NCI-H345 treated with DMSO at 0.1 percent for 48 hours (cell line): ENCODE results near the gene DOK3.
A peak's percentile ranks its signal among the peaks of the same experiment; 100 is the strongest.

Source experiments
- DNase-seq: peaks from one replicate; lab custom pipeline; 2025; ENCODE audit not compliant: unreplicated experiment; lab: John Stamatoyannopoulos, UW

The DOK3 gene

DNA sequence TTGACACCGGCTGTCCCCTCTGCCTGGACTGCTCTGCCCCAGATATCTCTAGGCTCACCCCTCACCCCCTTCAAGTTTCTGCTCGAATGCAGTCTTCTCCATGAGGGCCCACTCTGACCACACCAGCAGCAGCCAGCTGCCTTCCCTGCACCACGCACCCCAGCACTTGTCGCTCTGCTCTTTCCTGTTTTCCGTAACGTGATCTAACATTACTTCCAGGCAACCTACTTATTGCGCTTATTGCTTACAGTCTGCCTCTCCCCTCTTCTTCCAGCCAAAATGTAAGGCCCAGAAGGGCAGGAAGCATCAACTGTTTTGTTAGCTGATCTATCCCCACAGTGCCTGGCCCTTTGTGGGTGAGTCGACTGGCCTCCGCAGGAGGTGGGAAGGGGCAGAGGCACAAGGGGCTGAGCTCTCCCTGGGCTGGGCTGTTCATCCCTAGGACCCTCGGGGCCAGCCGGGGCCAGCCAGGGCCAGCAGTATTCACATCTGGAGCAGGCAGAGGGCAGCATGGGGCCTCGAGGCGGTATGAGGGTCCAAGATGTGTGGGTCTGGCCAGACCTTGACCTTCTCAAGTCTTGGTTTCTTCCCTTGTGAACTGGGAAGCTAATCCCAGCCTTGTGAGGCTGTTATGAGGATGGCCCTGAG is 24.6 kb downstream of the DOK3 start:
- no peak for DNase-seq

DNA sequence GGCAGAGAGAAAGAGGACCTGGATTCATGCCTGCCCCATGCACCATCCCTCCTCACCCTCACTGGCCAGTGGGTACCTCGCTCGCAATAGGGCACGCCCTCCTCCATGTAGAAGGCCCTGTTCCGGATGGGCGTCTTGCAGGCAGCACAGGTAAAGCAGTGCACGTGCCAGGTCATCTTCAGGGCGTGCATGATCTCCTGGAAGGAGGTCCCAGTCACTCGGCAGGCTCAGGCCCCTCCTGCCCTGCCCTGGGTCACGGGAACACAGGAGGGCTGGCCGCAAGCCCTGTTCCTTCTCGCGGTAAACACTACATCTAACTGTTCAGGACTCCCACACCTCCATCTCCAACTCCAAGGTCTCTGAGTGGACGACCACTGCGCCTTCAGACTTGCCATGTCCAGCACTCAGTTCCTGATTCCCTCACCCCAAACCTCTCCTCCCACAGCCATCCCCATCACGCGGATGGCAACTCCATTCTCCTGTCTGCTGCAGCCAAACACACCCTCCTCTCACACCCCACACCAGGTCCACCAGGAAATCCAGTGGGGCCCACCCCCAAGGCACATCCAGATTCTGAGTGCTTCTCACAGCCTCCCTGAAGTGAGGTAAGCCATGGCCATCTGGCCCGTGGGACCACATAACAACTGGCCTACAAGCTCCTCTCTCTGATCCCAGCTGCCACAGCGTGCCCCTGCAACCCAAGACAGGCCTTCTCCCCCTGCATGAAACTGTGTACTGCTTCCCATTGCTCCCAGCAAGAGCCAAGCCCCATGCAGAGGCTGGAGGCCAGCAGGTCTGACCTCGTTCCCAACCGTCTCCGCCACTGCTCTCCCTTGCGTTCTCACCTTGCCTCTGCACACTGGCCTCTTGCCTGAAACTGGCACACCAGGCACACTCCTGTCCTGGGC is 25.4 kb downstream of the DOK3 start:
- DNase-seq, result no peak

- DNase-seq, result no peak
Observed at GRCh38 chr5:177483042-177483441, 26.6 kb downstream of the DOK3 start.

DNA sequence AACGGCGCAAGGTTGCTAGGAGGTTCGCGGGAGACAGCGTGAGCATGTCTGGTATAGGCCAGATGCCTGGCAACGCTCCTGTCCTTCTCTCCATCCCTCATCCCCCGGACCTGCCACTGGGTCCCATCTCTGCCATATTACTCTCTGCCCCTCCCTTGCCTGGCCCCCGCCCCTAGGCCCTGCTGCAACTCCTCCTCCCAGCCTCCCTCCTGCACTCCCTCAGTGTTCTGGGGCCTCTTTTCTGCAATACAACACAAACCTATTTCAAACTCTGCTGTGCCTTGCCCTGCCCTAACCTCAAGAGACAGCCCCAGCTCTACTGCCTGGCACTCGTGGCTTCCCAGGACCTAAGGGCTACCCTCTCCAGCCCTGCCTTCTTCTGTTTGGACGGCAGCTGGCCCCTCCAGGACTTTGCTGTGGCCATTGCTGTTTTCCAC is 27.2 kb downstream of the DOK3 start:
- no peak for DNase-seq

GRCh38 chr5:177479774-177480173 is 29.9 kb downstream of the DOK3 start:
- no peak for DNase-seq

DNA sequence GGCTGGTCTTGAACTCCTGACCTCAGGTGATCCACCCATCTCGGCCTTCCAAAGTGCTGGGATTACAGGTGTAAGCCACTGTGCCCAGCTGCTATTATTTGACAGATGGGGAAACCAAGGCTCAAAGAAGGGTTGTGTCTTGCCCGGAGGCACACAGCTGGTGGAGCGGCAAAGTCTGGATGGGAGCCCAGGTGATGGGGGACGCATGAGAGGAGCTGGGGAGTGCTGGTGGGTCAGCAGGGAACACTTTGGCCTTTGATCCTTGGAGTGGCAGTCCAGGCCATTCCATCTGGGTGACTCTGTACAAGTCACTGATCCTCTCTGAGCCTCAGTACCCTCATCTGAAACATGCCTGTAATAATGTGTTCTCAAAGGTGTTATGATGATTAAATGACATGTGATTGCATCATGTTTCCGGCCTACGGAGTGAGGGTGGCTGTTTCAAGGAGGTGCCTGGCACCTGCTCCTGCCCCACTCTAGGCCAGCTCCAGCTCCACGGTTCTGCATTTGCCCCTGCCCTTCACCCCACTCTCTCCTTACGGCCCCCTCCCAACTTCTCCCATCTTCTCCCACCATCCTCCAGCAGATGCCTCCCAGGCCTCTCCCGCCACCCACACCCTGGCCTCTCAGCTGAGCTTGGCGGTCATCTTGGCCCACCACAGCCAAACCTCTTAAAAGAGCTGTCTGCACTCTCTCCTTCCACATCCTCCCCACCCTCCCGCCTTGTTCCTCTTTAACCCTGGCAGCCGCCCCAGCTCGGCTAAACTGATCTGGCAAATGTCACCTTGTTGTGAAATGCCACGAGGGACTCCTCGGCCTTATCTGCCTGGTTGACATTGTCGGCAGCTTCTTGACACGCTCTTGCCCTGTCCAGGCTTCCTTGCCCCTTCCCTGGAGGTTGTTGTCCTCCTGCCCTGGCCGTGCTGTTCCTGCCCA is 30.6 kb downstream of the DOK3 start:
- no peak for DNase-seq

DNA sequence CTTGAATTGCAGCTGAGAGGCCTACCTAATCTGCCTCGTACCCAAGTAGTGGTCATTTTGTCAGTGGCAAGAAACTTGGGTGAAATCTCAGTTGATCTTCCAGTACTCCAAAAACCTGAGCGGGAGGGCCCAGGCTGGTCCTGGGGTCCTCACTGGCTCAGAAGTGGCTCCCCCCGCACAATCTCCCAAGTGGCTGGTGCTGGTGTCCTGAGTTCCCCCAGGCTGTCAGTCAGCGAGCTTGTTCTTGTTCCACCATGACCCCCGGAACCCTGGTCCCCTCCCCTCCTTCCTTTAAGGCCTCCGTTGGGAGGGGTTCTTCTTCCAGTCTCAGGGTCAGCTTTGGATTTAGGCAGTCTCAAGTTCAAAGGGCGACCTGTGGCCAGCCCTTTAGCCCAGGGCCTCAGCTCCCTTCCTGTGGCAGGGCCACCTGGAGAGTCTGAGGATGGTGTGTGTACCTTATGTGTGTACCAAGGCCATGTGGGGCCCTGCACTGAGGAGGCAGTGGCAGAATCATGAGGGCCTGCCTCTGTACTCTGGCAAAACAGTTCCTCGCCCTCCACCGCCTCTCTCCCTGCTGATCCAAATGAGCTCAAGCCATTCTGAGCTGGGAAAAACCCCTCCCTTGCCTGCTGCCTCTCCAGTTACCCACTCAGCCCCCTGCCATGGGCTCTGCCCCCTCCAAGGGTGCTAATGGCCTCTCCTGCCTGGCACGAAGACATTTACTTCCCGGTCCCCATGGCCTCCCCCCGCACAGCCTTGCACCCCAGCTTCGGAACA is 31.7 kb downstream of the DOK3 start:
- no peak for DNase-seq

- no peak for DNase-seq
Observed at GRCh38 chr5:177476531-177477233, 32.9 kb downstream of the DOK3 start.

DNA sequence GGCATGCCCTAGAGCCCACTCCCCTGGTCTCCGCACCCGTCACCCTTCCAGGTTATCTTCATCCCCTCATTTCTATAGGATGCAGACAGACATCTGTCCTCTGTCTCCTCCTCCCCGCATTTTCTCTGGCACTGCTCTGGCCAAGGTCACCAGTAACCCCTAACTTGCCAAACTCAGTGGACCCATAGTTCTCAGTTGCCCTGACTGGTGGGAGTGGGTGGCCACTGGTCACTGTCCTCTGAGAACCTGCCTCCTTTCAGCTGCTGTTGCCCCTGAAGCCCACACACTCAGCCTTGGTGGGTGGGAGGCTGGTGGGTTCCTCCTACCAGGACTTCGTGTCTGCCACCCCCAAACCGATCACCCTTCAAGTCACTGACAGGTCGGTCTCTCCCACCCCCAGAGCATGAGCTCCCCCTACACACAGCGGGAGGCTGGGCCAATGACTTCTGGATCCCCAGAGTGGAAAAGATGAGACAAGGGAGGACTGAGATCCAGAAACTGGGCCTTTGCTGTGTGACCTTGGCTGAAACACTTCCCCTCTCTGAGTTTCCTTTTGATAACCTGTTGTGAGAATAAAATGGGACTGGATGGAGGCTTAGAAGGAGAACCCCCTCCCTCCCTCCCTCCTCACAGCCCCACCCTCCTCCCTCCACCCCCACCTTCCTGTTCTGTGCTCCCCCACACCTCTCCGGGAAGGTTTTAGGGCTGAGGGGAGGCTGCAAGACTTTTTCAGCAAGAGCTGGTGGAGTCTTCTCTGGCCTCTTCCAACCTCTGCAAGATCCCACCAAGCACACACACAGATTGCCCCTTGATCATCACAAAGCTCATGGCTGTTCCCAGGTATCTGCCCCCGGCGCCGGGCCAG is 33.8 kb downstream of the DOK3 start:
- no peak for DNase-seq

- no peak for DNase-seq
Observed at GRCh38 chr5:177474846-177475562, 34.6 kb downstream of the DOK3 start.

GRCh38 chr5:177474002-177474476 is 35.6 kb downstream of the DOK3 start:
- no peak for DNase-seq

GRCh38 chr5:177473443-177474001 is 36.1 kb downstream of the DOK3 start, which contains the start of gene DBN1:
DBN1 (minus strand) TSS chr5:177473634; CDS start chr5:177473521, 113 bp downstream.
- peak; percentile 34 for DNase-seq

GRCh38 chr5:177472460-177473442 is 36.9 kb downstream of the DOK3 start:
- DNase-seq, result no peak

GRCh38 chr5:177471610-177472356 is 37.8 kb downstream of the DOK3 start:
- no peak for DNase-seq

DNA sequence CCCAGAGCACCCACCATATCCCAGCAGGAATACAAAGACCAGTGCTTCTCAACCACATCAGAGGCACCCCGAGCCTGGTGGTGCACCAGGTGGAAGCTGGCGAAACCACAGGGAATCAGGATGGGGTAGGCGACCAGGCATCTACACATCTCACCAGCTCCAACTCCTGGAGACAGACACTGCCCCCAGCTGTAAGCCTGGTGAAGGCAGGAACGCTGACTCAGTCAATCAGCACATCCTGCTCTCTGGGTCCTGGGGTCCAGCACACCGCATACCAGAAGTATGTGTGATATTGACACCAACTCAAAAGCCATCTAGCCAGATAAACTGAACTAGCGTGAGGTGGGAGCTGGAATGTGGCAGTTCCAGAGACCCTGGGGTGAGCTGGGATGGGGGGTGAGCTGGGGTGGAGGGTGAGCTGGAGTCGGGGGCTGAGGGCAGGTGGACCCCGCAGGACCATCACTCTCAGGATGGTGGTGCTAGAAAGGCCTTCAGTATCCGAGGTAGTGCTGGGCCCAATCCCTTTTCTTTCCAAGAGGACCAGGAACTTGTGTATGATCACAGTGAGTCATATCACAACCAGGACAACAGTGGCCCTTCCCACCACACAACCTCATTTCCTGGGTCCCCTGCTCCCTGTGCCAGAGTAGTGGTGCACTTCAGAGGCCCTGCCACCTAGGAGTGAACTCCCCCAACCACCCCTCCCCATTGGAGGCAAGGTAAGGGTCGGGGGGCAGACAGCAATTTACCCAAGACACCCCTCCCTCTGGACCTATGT is 38.7 kb downstream of the DOK3 start:
- no peak for DNase-seq
